HG02884 (cell line): ENCODE measurements around the gene ABCA4.
"Not testable (repeated sequence)": the region's sequence is repeated elsewhere in the genome, so short reads cannot be mapped to it uniquely, and the experiment has no call there.

Experiments
- ATAC-seq: cut with Tn5 transposase; IDR thresholded peaks from one replicate; pipeline ENCODE4 v1.9.1; 2021; ENCODE audit warnings: mild to moderate bottlenecking, moderate library complexity; ENCODE audit not compliant: unreplicated experiment

The ABCA4 gene

GRCh38 chr1:93959413-93959812 is 161.5 kb downstream of the ABCA4 start:
- ATAC-seq: no peak

- no peak for ATAC-seq
These were observed 162.2 kb downstream of the ABCA4 start for GRCh38 chr1:93958726-93959100.

- no peak for ATAC-seq
These were observed 162.8 kb downstream of the ABCA4 start for GRCh38 chr1:93958032-93958725.

GRCh38 chr1:93955765-93956164 is 165.2 kb downstream of the ABCA4 start:
- ATAC-seq: no peak

- not testable (repeated sequence) for ATAC-seq
These were observed 173.8 kb downstream of the ABCA4 start for GRCh38 chr1:93947002-93947686.
